Glomerular endothelial cell (primary cell): ENCODE data around the gene SAA2. TPM values are rescaled to one million over a fixed set of nuclear protein-coding genes. Genes with fewer than 3 reads are reported as not detected.
"Not testable (repeated sequence)": the region's sequence is repeated elsewhere in the genome, so short reads cannot be mapped to it uniquely, and the experiment has no call there.

ENCODE experiments used
- DNase-seq: peaks from one replicate; pipeline ENCODE4 v3.0.0-alpha.2; 2011; ENCODE audit warnings: low read depth, low spot score; ENCODE audit errors: extremely low read depth
- total RNA-seq: library from RNA; depleted of rRNA; stranded (reverse); fragments of >200 nt; gene quantifications from 2 replicates; pipeline ENCODE4 v1.2.3, GENCODE V29; 2015

Gene SAA2
- total RNA-seq, 1 donor from 2014 or later: not detected

DNA sequence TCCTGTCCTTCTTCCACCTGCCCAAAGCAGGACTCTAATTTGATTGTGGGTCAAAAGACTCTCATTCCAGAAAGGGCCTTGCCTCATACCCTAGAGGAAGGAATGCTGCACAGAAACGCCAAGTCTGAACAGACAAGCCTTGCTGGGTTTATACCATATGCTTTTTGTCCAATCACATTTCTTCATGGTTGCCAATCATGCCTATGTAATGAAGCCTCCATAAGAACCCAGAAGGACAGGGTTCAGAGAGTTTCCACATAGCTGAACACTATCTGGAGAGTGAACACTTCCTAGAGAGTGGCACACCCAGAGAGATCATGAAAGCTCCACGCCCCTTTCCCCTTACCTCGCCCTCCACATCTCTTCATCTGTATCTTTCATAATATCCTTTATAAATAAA, 4.8 kb upstream of the SAA2 start:
- DNase-seq: no peak

DNA sequence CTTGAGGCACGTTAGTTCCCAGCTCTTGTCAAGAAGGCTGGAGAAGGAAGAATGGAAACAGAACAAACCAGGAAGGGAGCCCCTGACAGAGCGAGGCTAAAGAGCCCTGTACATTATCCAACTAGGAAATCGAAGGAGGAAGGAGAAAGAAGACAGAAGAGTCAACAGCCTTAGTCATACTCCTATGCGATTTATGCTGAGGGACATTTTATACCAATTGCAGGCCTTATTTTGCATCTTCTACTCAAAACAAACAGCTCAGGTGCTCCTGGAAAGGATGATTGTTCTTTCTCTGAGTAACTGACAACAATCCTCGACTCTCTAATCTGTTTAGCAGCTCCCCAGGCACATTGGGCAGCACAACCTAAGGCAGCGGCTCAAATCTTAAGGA, 1.3 kb downstream of the SAA2 start:
- not testable (repeated sequence) for DNase-seq

DNA sequence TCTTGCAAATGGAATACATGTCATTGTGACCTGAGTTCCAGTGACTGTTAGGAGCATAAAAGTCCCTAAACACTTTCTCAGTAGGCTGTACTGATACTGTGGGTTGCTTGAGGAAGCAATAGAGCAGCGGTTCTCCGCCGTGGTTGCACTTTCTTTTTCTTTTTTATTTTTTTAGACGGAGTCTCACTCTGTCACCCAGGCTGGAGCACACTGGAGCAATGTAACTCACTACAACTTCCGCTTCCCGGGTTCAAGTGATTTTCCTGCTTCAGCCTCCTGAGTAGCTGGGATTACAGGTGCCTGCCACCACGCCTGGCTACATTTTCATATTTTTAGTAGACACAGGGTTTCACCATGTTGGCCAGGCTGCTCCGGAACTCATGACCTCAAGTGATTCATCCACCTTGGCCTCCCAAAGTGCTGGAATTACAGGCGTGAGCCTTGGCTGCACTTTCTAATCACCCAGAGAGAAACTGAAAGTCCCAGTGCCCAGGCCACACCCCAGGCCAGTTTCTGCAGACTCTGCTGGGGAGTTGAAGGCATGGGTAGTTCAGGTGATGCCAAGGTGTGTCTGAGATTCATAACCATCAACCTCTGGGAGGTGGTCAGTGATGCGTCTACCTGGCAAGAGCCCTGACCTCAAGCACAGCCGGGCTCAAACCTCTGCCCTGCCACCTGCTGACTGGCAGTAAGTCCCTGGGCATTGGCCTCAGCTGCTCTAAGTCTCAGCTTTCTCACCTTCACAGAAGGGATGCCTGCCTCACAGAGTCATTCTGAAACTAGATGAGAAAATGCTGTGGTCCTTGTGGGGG, 1.9 kb downstream of the SAA2 start:
- DNase-seq: not testable (repeated sequence)

DNA sequence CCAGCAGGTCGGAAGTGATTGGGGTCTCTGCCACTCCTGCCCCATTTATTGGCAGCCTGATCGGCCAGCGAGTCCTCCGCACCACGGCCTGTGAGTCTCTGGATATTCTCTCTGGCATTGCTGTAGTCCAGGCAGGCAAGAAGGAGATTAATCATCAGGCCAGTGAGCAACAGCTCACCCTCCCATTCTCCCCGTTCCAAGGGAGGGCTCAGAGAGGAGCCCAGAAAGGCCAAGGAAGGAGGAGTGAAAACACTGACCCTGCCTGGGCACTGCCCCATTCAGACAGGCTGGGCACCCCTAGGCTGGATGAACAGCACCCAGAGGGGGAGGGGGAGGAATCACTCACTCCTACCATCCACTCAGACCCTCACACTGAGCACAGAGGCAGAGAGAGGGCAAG, 3.1 kb downstream of the SAA2 start:
- no peak for DNase-seq

DNA sequence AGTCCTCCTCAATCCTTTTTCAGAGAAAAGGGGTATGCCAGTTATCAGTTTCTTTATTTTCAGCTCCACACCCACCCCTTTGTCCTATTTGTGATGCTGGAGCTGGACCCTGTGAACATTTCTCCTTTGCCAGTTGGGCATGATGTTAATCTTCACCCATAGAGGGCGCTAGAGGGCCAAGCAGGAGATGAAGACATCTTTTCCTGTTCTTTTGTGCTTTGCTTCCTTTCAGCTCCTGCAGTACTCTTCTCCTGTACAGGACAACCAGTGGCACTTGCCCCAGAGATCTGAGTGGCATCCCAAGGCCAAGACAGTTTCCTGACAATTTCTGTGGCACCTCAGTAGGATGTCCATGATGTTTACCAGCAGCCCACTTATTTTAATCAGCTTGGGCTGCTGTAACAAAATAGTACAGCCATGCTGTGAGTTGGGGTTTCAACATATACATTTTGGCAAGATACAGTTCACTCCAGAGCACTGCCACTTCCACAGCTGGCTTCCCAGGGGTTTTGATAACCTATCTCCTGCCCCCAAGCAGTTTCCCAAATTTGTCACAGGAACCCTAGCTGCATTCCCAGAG, 4.6 kb downstream of the SAA2 start:
- peak; percentile 37 for DNase-seq

DNA sequence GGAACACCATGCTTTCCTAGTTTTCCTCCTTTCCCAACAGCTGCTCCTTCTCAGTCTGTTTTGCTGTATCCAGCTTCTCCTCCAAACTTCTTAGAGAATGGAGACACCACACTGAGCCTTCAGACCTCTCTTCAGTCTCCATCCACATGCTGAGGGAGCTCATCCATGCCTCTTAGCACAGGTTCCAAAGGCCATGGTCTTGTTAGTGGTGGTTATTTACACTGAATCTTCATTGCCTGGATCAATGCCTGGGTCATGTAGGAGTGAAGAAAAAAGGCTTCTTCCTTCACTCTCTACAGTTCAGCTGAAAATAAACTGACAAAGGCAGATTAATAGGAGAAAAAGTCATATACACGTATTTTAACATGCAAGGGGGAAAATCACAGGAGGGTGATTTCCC, 8.8 kb downstream of the SAA2 start:
- DNase-seq: no peak

DNA sequence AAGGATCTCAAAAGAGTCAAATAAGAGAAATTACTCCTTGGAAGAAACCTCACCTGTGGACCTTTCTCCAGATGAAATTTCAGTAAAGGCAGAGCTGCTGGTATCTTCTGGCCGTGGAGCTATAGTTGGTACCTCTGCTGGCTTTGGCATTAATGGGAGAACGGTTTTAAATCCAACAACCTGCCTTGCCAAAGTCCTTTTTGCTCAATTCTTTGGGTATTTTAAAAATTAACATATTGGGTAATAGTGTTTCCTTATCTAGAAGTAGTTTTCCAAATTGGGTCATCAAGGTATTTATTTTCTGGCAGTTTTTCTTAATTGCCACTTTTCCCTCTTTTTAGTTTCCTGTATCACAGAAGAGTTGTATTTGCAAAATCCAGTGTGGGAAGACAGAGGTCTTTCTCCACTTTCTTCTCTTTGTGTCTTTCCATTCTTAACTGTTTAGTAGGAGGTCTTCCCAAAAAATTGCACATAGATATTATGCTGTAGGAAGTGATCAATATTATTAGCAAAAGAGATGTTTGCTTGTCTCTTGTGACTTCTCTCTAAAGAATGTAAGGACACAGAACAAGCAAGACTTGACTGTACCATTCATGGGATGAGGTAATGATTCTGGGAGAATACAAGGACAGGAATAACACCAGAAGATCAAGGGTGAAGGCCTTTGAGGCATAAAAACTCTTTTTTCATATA, 11.7 kb downstream of the SAA2 start, which contains the start of gene SAA4:
Gene SAA4, minus strand, starts transcription at position 139 of the 693 bp plus-strand sequence. CDS start 876 bp downstream, outside the sequence.
- DNase-seq: no peak

DNA sequence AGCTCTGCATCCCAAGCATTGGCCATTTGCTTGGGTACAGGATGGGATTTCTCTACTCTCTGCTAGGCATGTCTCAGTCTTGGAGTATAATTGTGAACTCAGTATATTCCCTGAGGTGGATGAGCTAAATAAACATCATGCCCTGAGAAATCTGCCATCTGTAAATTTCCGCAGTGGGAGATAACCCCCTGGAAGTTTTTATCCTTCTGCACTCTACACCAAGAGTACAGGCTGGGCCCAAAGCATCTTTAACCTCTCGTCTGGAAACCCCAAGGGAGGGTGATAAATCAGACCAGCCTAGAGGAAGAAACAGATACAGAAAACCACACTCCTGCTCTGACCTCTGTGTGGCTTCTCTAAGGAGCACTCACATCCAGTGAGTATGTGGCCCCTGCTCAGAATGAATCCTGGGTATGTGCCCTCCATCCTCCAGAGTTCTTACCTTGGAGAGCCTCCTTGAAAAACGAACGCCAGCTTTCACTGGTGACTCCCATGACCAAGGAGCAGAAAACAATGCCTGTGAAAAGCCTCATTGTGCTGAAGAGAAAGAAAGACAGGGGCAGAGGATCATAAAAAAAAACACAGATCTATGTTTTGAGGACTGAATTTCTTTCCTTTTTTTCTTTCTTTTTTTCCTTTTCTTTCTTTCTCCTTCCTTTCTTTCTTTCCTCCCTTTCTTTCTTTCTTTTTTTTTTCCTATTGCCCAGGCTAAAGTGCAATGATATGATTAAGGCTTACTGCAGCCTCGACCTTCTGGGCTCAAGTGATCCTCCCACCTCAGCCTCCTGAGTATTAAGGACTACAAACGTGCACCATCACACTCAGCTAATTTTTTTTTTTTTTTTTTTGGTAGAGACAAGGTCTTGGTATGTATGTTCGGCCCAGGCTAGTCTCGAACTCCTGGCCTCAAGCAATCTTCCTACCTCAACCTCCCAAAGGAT, 12.8 kb downstream of the SAA2 start:
- DNase-seq: no peak

DNA sequence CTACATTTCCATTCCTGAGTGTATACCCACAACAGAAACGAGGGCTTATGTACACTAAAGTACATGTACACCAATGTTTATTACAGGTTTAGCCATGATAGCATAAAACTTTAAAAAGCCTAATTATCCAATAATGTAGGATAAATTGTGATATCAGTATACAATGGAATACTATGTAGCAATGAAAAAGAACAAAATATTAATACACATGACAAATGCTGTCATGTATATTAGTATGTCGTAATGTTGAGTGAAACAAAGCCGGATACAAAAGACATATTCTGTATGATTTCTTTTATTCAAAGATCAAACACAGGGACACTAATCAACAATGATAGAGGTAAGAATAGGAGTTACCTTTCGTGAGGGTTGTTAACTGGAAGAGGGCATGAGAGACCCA, 14.6 kb downstream of the SAA2 start:
- no peak for DNase-seq

DNA sequence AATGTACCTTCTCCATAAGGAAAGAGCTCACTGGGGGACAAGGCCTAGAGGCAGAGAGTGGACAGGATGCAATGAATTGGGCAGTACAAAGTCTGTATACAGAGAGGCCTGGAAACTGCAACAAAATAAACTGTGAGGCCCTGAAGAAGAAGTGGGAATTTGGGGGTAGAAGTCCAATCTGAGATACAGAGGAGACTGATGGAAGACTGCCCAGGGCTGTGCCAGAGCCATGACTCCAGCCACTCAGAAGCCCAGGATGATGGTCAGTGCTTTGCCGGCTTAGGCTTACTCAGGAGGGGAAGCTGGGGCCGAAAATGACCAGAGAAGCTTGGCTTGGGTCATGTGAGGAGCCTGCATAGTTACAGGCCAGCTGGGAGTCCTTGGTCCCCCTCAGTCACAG, 17.6 kb downstream of the SAA2 start:
- DNase-seq: no peak

DNA sequence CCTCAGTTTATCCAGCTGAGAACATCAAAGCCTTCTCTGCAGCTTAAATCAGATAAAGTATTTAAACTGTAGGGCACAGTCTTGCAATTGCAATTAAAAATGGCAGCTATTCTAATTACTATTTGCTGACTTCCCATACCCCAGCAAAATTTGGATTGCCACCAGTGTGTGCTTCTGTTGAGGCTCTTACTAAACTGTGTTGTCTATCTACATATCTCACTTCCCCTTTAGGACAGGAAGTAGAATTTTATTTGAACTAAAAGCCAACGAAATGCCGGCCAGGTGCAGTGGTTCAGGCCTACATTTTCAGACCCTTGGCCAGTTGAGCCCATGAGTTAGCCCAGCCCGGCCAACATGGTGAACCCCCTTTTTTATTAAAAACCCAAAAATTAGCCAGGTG, 19.0 kb downstream of the SAA2 start:
- no peak for DNase-seq

DNA sequence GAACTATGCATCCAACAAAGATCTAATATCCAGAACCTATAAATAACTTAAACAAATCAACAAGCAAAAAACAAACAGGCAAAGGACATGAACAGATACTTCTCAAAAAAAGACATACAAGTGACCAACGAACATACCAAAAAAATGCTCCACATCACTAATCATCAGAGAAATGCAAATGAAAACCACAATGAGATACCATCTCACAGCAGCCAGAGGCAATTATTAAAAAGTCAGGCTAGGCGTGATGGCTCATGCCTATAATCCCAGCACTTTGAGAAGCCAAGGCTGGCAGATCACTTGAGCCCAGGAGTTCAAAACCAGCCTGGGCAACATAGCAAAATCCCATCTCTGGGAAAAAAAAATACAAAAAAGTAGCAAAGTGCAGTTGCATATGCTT, 22.6 kb downstream of the SAA2 start:
- DNase-seq: no peak

DNA sequence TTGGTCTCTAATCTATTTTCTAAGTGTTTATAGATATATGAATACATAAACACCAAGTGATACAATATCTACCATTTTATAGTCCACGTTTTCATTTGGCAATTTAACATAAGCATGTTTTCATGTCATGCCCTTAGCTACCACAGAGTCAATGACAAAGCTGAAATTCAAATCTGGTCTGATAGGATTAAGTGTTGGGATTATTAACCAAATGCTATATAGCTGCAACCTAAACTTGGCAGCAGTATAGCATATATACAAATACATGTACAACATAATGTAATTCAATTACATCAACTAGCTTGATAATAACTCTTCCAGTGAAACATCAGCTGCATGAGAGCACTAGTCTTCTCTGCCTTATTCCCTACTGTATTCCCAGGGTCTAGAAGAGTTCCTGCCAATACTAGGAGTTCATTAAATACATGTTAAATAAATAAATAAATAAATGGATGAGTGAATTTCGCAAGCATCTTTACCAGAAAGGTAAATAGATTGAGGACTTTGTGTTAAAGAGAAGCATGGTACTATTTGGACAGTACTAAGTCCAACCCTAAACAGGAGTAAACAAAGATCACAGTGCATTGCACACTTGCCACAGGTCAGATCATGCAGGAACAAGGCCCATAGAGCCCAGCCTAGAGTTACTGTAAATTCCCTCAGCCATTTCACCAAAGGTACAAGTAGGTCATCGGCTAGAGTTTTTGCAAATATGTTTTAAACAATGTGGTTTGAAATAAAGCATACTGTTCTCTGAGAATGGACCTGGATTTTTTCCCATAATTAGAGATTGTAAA, 24.7 kb downstream of the SAA2 start:
- DNase-seq: no peak

DNA sequence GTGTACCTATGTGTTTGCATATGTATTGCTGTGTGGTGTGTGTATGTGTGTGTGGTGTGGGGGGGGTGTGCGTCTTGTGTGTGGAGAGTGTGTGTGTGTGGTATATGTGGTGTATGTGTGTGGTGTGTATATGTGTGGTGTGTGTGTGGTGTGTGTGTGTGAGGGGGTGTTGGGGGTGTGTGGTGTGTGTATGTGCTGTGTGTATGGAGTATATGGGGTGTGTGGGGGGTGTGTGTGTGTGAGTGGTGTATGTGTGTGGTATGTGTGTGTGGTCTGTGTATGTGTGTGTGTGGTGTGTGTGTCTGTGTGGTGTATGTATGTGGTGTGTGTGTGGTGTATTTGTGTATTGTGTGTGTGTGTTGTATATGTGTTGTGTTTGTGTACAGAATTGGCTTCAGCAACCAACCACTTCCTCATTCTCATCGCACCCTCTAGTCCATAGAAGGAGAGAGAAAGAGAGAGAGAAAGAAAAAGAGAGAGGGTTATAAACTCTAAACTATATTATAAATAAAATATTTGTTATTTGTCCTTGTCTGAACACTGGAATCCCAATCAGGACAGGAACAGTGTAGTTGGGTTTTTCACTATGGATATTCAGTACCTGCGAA, 25.6 kb downstream of the SAA2 start:
- DNase-seq: no peak

DNA sequence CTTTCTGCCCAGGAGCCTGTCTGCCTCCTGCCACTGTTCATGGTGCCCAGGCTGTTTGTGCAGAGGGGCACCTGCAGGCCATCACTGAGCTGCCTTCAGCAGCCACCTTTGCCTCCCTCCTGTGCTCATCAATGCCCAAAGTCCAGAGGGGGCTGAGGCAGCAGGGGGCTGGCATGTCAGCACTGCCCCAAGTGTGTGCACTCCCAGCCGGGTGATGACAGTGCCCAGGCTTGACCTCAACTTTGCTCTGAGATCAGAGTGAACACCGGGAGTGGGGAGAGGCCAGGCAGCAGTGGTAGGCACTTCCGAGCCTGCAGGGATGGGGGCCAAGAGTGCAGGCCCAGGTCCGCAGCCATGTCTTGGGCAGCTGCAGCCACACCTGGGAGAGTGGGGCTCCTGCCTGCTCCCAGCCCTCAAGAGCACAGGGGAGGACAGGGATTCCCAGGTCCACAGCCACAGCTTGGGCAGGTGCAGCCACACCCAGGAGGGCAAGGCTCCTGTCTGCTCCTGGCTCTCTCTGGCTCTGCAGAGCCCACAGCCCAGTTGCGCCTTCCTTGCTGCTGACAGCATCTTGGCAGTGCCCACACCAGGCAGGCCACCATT, 27.1 kb downstream of the SAA2 start:
- DNase-seq: no peak

DNA sequence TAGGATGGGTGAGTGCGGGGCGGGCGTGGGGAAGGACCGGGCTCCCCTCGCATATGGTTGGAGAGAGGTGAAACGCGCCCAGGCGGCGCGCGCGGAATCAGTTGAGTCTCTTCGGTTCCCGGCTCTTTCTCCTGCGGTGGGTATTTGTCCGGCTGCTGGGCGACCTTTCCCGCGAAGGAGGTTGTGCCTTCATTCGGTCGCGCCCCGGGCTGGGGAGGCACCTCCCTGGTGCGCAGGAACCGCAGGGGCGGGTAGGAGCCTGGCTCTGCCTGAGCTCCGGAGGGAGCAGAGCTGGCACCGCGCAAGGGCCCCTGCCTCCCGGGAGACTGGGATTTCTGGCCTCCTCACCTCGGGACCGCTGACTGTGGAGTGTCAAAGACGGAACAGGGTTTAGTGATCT, 39.4 kb downstream of the SAA2 start:
- DNase-seq: no peak

DNA sequence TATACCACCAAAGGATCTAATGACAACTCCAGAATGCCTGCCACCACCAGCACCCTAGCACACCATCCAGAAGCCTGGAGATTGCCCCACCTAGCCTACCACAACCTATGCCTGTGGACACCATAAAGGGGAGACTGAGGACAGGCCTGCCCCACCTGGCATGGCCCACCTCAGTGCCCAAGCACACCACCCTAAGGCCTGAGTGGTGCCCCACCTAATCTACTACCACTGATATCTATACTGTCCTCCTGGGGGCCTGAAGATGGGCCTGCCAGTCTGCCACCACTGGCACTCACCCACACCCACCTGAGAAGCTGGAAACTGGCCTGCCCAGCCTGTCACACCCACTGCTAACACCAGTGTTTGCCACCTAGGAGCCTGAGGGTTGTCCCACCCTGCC, 43.7 kb downstream of the SAA2 start:
- DNase-seq: no peak

DNA sequence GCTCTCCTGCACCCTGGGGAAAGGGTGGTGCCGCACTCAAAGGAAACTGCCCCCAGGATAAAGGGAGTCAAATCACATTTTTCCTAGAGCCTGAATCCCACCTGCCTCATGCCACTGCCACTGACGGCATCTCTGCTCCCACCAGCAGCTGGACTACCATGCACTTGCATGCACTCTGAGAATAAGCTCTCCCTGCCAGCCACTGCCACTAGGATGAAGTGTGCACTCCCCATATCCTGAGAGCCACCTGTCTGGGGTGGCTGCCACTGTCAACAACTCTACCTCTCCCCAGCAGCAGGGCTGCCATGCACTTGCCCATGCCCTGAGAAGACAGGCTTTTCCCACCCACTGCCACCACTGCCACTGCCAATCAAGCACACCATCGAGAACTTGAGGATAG, 44.2 kb downstream of the SAA2 start:
- DNase-seq: no peak

DNA sequence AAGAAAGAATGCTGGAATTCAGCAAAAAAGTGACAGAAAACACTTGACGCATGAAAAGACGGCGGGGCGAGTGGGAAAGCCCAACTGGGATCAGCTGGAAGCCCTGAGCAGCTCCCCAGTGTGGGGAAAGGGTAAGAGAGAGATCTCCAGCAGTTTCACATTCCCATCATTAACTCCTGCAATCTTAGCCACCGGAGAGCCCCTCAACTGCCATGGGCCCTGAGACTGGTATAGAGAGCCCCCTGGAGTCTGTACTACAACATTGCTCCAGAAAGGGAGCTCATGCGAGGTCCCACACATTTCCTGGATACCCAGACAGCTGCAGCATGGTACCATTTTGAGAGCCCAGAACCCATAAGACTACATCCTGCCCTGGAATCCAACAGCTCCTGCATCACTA, 44.7 kb downstream of the SAA2 start:
- no peak for DNase-seq
